ENCODE results near the gene LRCH3. TPM values are rescaled to one million over a fixed set of nuclear protein-coding genes. Genes with fewer than 3 reads are reported as not detected.
A peak's percentile ranks its signal among the peaks of the same experiment; 100 is the strongest.

LRCH3 gene
- polyA plus RNA-seq, 2 of the 4 experiments (the other 2 are of a cell fraction), result 14.2 to 44.6 TPM

DNA sequence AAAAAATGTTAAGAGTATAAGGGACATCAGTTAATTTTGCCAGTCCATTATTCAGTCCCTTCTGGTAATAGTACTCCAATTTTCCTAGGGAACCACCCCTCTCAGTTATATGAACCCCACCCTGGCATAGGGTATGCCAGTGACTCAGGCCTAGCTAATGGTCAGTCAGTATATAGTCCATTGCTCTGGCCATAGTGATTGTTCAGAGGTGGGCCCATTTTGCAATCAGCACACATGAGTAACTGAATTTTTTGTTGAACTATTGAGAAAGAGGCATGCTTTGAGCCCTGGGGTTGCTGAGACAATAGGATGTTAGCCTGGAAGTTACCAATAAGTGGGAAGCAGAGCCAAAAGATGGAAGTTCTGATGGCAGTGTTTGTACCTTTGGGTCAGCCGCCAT, 4.1 kb downstream of the LRCH3 start:
- H3K4me3 ChIP-seq, result no peak overlapping the region
- 92% methylated on average over 1 of the region's 1 CpG for WGBS (ENCODE audit: missing lambda C conversion rate)
- DNase-seq (ENCODE audit: low read depth in 1 of 2, low spot score in 1 of 2) (peak in 1 of 2 experiments; percentile 50), FAIRE-seq (no peak), ATAC-seq (peak; percentile 47 to 55; a peak in 5 of 6 replicates)
- H3K4me1 ChIP-seq, result peaks cover 38% of the 10 kb centered on the region
- ChIA-PET POLR2A (interaction anchor here (0.7 kb wide), 2 partner anchors 18 to 90 kb away, joined by 4 to 5 read pairs; no protein-coding TSS in a partner anchor), CTCF (interaction anchor here (0.6 to 0.7 kb wide), 2 partner anchors 15 to 49 kb away, joined by 3 to 4 read pairs; no protein-coding TSS in a partner anchor)
- TF ChIP-seq NPAS2 (CRISPR knock-in tag; IDR thresholded peaks at IDR 0.05; ENCODE audit: borderline replicate concordance) (no peak), CEBPB (IDR thresholded peaks at IDR 0.05) (peak; percentile 72 to 78), CHD4 (IDR thresholded peaks at IDR 0.05; ENCODE audit: borderline replicate concordance) (no peak), FOSL2 (IDR thresholded peaks at IDR 0.05) (no peak), FOSL2 (CRISPR knock-in tag; IDR thresholded peaks at IDR 0.05) (peak; percentile 41; the same call in 1 of the 2 replicates), PHF8 (IDR thresholded peaks at IDR 0.05; ENCODE audit: borderline replicate concordance, low read depth) (no peak), CBX8 (IDR thresholded peaks at IDR 0.05) (no peak), JUNB (IDR thresholded peaks at IDR 0.05) (peak; percentile 29; the same call in 1 of the 2 replicates), RNF2 (IDR thresholded peaks at IDR 0.05; ENCODE audit: borderline replicate concordance, low read depth) (no peak)
- H3K27ac ChIP-seq, result peak overlapping the region; percentile 50 to 61; a peak in 4 of 6 replicates
- peak overlapping the region; percentile 53 for H3K4me2 ChIP-seq
- no peaks in the 10 kb centered on the region for H3K9me3 ChIP-seq

GRCh38 chr3:197796087-197796486, 5.0 kb downstream of the LRCH3 start:
- DNase-seq (ENCODE audit: low read depth in 1 of 2, low spot score in 1 of 2) (no peak), FAIRE-seq (no peak), ATAC-seq (no peak)
- Histone ChIP-seq H3K9me3 (no peaks in the 10 kb centered on the region), H3K4me1 (peaks cover 38% of the 10 kb centered on the region), H3K27ac (peak overlapping the region; percentile 24 to 60; a peak in 2 of 6 replicates), H3K4me2 (0 out of 3 replicates have a peak overlapping the region, but pooled peaks have one; percentile 53), H3K4me3 (no peak overlapping the region)
- WGBS (ENCODE audit: missing lambda C conversion rate), result 64% methylated on average over 4 of the region's 4 CpGs
- ChIA-PET CTCF (no interaction called here), POLR2A (no interaction called here)
- TF ChIP-seq EHF (CRISPR knock-in tag; IDR thresholded peaks at IDR 0.05), result no peak
- TF ChIP-seq POLR2AphosphoS2 (conservative IDR thresholded peaks at IDR 0.05; ENCODE audit: low read length), result no peak
- TF ChIP-seq HOXB5 (CRISPR knock-in tag; IDR thresholded peaks at IDR 0.05), result no peak
- TF ChIP-seq ZC3H11A (IDR thresholded peaks at IDR 0.05), result no peak
- TF ChIP-seq TFCP2L1 (CRISPR knock-in tag; IDR thresholded peaks at IDR 0.05), result no peak
- no peak for TF ChIP-seq ZFP36 (IDR thresholded peaks at IDR 0.05; ENCODE audit: borderline replicate concordance, partially characterized antibody)
- no peak for TF ChIP-seq ZSCAN20 (CRISPR knock-in tag; IDR thresholded peaks at IDR 0.05)
- TF ChIP-seq CEBPB (IDR thresholded peaks at IDR 0.05), result no peak
- TF ChIP-seq JUNB (IDR thresholded peaks at IDR 0.05), result no peak
- TF ChIP-seq, protein P1, sequence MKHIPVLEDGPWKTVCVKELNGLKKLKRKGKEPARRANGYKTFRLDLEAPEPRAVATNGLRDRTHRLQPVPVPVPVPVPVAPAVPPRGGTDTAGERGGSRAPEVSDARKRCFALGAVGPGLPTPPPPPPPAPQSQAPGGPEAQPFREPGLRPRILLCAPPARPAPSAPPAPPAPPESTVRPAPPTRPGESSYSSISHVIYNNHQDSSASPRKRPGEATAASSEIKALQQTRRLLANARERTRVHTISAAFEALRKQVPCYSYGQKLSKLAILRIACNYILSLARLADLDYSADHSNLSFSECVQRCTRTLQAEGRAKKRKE (CRISPR knock-in tag; IDR thresholded peaks at IDR 0.05; ENCODE audit: low read depth), result no peak
- no peak for TF ChIP-seq CBX2 (IDR thresholded peaks at IDR 0.05; ENCODE audit: borderline replicate concordance, low read depth)
- no peak for TF ChIP-seq RNF2 (IDR thresholded peaks at IDR 0.05; ENCODE audit: borderline replicate concordance, low read depth)
- no peak for TF ChIP-seq HDAC2 (IDR thresholded peaks at IDR 0.05)
- no peak for TF ChIP-seq EP300 (IDR thresholded peaks at IDR 0.05)
- TF ChIP-seq, protein P2, sequence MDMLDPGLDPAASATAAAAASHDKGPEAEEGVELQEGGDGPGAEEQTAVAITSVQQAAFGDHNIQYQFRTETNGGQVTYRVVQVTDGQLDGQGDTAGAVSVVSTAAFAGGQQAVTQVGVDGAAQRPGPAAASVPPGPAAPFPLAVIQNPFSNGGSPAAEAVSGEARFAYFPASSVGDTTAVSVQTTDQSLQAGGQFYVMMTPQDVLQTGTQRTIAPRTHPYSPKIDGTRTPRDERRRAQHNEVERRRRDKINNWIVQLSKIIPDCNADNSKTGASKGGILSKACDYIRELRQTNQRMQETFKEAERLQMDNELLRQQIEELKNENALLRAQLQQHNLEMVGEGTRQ (IDR thresholded peaks at IDR 0.05), result no peak
- no peak for TF ChIP-seq TP53 (CRISPR knock-in tag; IDR thresholded peaks at IDR 0.05)
- TF ChIP-seq, protein P3, sequence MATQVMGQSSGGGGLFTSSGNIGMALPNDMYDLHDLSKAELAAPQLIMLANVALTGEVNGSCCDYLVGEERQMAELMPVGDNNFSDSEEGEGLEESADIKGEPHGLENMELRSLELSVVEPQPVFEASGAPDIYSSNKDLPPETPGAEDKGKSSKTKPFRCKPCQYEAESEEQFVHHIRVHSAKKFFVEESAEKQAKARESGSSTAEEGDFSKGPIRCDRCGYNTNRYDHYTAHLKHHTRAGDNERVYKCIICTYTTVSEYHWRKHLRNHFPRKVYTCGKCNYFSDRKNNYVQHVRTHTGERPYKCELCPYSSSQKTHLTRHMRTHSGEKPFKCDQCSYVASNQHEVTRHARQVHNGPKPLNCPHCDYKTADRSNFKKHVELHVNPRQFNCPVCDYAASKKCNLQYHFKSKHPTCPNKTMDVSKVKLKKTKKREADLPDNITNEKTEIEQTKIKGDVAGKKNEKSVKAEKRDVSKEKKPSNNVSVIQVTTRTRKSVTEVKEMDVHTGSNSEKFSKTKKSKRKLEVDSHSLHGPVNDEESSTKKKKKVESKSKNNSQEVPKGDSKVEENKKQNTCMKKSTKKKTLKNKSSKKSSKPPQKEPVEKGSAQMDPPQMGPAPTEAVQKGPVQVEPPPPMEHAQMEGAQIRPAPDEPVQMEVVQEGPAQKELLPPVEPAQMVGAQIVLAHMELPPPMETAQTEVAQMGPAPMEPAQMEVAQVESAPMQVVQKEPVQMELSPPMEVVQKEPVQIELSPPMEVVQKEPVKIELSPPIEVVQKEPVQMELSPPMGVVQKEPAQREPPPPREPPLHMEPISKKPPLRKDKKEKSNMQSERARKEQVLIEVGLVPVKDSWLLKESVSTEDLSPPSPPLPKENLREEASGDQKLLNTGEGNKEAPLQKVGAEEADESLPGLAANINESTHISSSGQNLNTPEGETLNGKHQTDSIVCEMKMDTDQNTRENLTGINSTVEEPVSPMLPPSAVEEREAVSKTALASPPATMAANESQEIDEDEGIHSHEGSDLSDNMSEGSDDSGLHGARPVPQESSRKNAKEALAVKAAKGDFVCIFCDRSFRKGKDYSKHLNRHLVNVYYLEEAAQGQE (IDR thresholded peaks at IDR 0.05), result no peak
- TF ChIP-seq NR3C1 (IDR thresholded peaks at IDR 0.05), result no peak
- no peak for TF ChIP-seq ELK1 (IDR thresholded peaks at IDR 0.05; ENCODE audit: low read depth, low read length)

Data from A549 (cell line).